ENCODE data around the gene NRP2. TPM values are rescaled to one million over a fixed set of nuclear protein-coding genes. Genes with fewer than 3 reads are reported as not detected.

Gene NRP2
- total and polyA plus RNA-seq, 2 donors (not counting 1 experiment from before 2014, with no cell fraction given): 1.8 to 6.8 TPM

GRCh38 chr2:205816268-205816667 lies 134.0 kb downstream of the NRP2 start:
- no peak overlapping the region for H3K9ac ChIP-seq (ENCODE audit: low read length)
- H3K4me1 Mint-ChIP-seq: no peaks in the 10 kb centered on the region
- ChIA-PET CTCF (no interaction called here), POLR2A (no interaction called here)
- H3K4me3 ChIP-seq (ENCODE audit: control extremely low read depth in 1 of 5, extremely low read depth in 1 of 5, insufficient read depth in 1 of 5, low read depth in 2 of 5, low read length in 4 of 5): no peak overlapping the region
- H2AFZ ChIP-seq (ENCODE audit: insufficient read depth, low read depth, low read length, poor library complexity, severe bottlenecking): no peak overlapping the region
- DNase-seq (no peak), ATAC-seq (ENCODE audit: low read depth) (no peak)
- no peak overlapping the region for H3K4me2 ChIP-seq (replicated peaks; ENCODE audit: low read depth, low read length, poor library complexity, severe bottlenecking)
- H3K27ac Mint-ChIP-seq: no peak overlapping the region
- no peak overlapping the region for H3K4me3 Mint-ChIP-seq
- H3K27me3 Mint-ChIP-seq: peaks cover 29% of the 10 kb centered on the region
- H3K4me1 ChIP-seq (ENCODE audit: control insufficient read depth in 2 of 2, insufficient read depth in 2 of 2, low read length in 2 of 2): no peaks in the 10 kb centered on the region
- no peaks in the 10 kb centered on the region for H4K20me1 ChIP-seq (ENCODE audit: control insufficient read depth, insufficient read depth, low read length, poor library complexity, severe bottlenecking)
- no peak overlapping the region for H3K27ac ChIP-seq (ENCODE audit: low read length in 2 of 2)
- intact Hi-C loops (cut with micrococcal nuclease): loop anchor here (10.0 kb wide), 1 partner anchor 1491 kb away; no protein-coding TSS in a partner anchor
- H3K27me3 ChIP-seq (replicated peaks in 1 of 4; ENCODE audit: control extremely low read depth in 1 of 4, control insufficient read depth in 3 of 4, insufficient read depth in 4 of 4, low read length in 3 of 4): peaks cover 0 to 8% (median 0%) of the 10 kb centered on the region in 4 experiments
- TF ChIP-seq CTCF (IDR thresholded peaks at IDR 0.05): no peak
- TF ChIP-seq EZH2 (IDR thresholded peaks at IDR 0.05; ENCODE audit: borderline replicate concordance, insufficient read depth, low read depth, low read length, poor library complexity, severe bottlenecking): no peak
- H3K9me3 Mint-ChIP-seq (ENCODE audit: insufficient read depth): no peaks in the 10 kb centered on the region
- H3K36me3 ChIP-seq (replicated peaks in 1 of 2; ENCODE audit: control extremely low read depth in 1 of 2, control insufficient read depth in 1 of 2, extremely low read depth in 1 of 2, insufficient read depth in 2 of 2, low read length in 1 of 2): no peaks in the 10 kb centered on the region
- H3K79me2 ChIP-seq (ENCODE audit: control insufficient read depth, insufficient read depth, low read length): no peaks in the 10 kb centered on the region
- H3K9me3 ChIP-seq (ENCODE audit: control extremely low read depth in 1 of 3, control insufficient read depth in 2 of 3, insufficient read depth in 1 of 3, low read length in 2 of 3): no peaks in the 10 kb centered on the region

- Histone ChIP-seq H4K20me1 (ENCODE audit: control insufficient read depth, insufficient read depth, low read length, poor library complexity, severe bottlenecking) (no peaks in the 10 kb centered on the region), H3K9ac (ENCODE audit: low read length) (no peak overlapping the region), H3K9me3 (ENCODE audit: control extremely low read depth in 1 of 3, control insufficient read depth in 2 of 3, insufficient read depth in 1 of 3, low read length in 2 of 3) (peaks cover 0 to 1% (median 0%) of the 10 kb centered on the region in 3 donors), H3K27me3 (replicated peaks in 1 of 4; ENCODE audit: control extremely low read depth in 1 of 4, control insufficient read depth in 3 of 4, insufficient read depth in 4 of 4, low read length in 3 of 4) (peaks cover 0 to 8% (median 0%) of the 10 kb centered on the region in 4 experiments), H3K36me3 (replicated peaks in 1 of 2; ENCODE audit: control extremely low read depth in 1 of 2, control insufficient read depth in 1 of 2, extremely low read depth in 1 of 2, insufficient read depth in 2 of 2, low read length in 1 of 2) (no peaks in the 10 kb centered on the region), H2AFZ (ENCODE audit: insufficient read depth, low read depth, low read length, poor library complexity, severe bottlenecking) (no peak overlapping the region), H3K4me1 (ENCODE audit: control insufficient read depth in 2 of 2, insufficient read depth in 2 of 2, low read length in 2 of 2) (no peaks in the 10 kb centered on the region), H3K4me2 (replicated peaks; ENCODE audit: low read depth, low read length, poor library complexity, severe bottlenecking) (no peak overlapping the region), H3K79me2 (ENCODE audit: control insufficient read depth, insufficient read depth, low read length) (no peaks in the 10 kb centered on the region), H3K27ac (ENCODE audit: low read length in 2 of 2) (no peak overlapping the region), H3K4me3 (ENCODE audit: control extremely low read depth in 1 of 5, extremely low read depth in 1 of 5, insufficient read depth in 1 of 5, low read depth in 2 of 5, low read length in 4 of 5) (no peak overlapping the region)
- Mint-ChIP-seq H3K27ac (no peak overlapping the region), H3K27me3 (peaks cover 19% of the 10 kb centered on the region), H3K9me3 (ENCODE audit: insufficient read depth) (peaks cover 5% of the 10 kb centered on the region), H3K4me3 (no peak overlapping the region), H3K4me1 (no peaks in the 10 kb centered on the region)
- CTCF ChIA-PET: no interaction called here
- POLR2A ChIA-PET: no interaction called here
- intact Hi-C loops (cut with micrococcal nuclease): no loop called here
- TF ChIP-seq EZH2 (IDR thresholded peaks at IDR 0.05; ENCODE audit: borderline replicate concordance, insufficient read depth, low read depth, low read length, poor library complexity, severe bottlenecking): no peak
- TF ChIP-seq CTCF (IDR thresholded peaks at IDR 0.05): no peak
- no CpG with 5 or more reads among the region's 2 CpGs for WGBS (ENCODE audit: insufficient coverage)
- DNase-seq: no peak
- no peak for ATAC-seq (ENCODE audit: low read depth)
Observed at GRCh38 chr2:205822579-205822978, 140.3 kb downstream of the NRP2 start.

All from B cell (primary cell).